AG08395 (cell line): ENCODE results near the gene WDR37.
"Not testable (repeated sequence)": the region's sequence is repeated elsewhere in the genome, so short reads cannot be mapped to it uniquely, and the experiment has no call there.

ENCODE experiments used
- DNase-seq: peaks from one replicate; pipeline ENCODE4 v3.0.0; 2012; ENCODE audit warnings: mixed read lengths, low spot score

WDR37 gene

GRCh38 chr10:1104971-1105370 lies 48.8 kb downstream of the WDR37 start:
- no peak for DNase-seq

GRCh38 chr10:1107004-1107403 lies 50.8 kb downstream of the WDR37 start:
- DNase-seq = no peak

- no peak for DNase-seq
Measured at GRCh38 chr10:1107679-1108078, 51.5 kb downstream of the WDR37 start.

- DNase-seq = peak; percentile 77
Measured at GRCh38 chr10:1109795-1110673, 53.8 kb downstream of the WDR37 start.

- DNase-seq = no peak
Measured at GRCh38 chr10:1110674-1111119, 54.5 kb downstream of the WDR37 start.

DNA sequence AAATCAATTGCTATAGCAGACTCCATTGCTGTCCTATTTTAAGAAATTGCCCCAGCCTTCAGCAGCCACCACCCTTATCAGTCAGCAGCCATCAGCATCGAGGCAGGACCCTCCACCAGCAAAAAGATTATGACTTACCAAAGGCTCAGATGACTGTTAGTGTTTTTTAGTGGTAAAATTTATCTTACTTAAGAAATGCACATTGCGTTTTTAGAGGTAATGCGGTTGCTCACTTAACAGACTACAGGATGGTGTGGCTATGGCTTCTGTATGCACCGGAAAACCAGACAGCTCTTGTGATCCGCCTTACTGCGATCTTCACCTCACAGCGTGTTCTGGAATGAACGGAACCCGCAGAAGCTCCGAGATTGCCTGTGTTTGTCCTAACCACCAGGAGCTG lies 58.1 kb downstream of the WDR37 start:
- DNase-seq = no peak

GRCh38 chr10:1114719-1115606 lies 58.8 kb downstream of the WDR37 start:
- DNase-seq = no peak

DNA sequence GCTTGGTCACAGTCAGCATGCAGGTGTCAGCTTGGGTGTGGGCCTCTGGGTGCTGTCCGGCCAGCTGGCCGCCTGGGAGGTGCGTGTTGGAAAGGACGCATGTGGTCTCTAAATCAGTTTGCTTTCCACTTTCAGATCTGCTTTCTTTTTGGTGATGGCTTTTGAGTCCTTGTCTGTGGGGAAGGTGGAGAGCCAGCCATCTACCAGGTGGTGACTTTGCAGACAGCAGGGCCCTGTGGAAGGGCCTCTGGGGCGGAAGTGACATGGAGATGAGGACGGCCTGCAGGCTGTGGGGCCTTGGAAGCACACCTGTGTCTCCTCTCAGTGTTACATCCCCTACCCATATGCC lies 59.4 kb downstream of the WDR37 start:
- no peak for DNase-seq

- DNase-seq = no peak
Measured at GRCh38 chr10:1116051-1116450, 59.9 kb downstream of the WDR37 start.

GRCh38 chr10:1116696-1117280 lies 60.6 kb downstream of the WDR37 start:
- no peak for DNase-seq

- DNase-seq = no peak
Measured at GRCh38 chr10:1117651-1118050, 61.5 kb downstream of the WDR37 start.

DNA sequence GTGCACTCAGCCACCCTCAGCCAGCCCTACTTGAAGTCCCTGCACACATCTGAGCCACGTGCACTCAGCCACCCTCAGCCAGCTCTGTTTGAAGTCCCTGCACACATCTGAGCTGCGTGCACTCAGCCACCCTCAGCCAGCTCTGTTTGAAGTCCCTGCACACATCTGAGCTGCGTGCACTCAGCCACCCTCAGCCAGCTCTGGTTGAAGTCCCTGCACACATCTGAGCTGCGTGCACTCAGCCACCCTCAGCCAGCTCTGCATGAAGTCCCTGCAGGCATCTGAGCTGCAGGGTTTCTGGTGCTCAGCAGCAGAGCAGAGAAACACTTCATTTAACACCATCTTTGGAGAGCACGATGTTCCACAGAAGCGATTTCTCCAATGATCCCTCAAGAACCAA lies 62.1 kb downstream of the WDR37 start:
- DNase-seq = not testable (repeated sequence)

DNA sequence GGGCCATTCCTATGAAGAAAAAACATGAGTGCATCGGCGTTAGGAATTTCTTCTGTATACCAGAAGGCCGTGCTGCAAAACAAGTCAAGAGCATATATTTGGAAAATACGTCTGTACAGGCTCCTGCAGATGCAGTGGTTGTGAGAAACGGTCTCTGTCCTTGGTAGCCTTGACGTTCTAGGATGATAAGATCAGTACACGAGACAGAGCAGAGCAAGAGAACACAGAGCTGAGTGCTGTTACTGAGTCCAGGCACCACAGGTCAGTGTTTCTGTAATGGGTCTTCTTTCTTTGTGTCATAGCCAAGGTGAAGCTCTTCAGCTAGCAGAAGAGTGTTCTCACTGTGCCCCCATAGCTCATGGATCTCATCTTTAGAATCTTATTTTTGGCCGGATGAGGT lies 62.8 kb downstream of the WDR37 start:
- DNase-seq = no peak

DNA sequence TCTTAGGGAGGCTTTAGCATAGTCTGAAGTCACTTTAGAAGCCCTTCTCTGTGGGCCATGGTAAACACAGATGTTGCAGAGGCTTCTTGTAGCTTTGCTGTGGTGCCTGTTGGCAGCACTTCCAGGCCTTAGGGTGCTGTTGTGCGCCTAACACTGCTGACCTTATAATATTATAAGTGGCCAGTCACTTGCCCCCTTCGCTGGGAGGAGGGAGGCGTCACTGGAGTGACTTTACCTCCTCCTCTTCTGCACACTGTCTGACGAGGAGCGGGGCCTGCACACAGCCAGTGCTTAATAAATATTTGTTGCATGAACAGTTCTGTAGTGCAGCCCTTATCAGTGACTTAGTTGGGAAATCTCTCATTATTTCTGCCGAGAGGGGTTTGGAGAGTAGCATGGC lies 63.3 kb downstream of the WDR37 start:
- no peak for DNase-seq

DNA sequence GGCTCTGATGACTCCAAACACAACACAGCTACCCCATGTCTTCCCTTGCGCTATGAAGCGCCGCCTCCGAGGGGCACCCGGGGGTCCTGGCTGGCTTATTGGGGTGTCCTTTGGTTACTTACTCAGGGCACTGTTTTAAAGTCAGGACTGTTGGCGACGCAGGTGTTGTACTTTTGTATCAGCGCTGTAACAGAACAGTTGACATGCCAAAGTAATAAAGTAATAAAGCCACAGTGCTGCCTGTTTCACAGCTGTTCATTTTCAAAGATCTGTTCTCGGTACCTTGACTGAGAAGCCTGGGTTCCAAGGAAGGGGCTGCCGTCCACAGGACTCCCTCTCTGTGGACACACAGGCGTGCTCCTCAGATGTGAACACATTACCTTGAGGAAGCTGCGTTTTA lies 64.1 kb downstream of the WDR37 start:
- DNase-seq = no peak

GRCh38 chr10:1120801-1121211 lies 64.6 kb downstream of the WDR37 start:
- peak; percentile 39 for DNase-seq

- no peak for DNase-seq
Measured at GRCh38 chr10:1121271-1121970, 65.2 kb downstream of the WDR37 start.

DNA sequence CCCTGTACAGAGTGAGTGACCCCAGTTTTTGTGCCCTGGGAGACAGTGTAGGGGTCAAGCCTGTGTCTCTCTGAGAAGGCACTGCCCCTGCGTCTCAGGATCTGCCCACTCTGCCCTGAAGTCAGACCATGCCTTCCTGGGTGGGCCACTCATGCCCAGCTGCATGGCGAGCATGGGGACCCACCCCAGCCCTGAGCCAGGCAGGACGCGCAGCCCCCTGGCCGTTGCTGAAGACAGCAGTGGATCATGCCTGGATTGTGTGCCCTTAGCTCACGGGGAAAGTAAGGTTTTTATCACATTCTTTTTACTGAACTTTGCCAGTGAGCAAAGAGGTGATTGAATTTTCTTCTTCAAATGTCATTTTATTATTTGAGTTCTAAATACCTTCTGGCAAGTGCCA lies 66.2 kb downstream of the WDR37 start:
- DNase-seq = no peak

GRCh38 chr10:1123198-1123597 lies 67.0 kb downstream of the WDR37 start:
- DNase-seq = no peak

DNA sequence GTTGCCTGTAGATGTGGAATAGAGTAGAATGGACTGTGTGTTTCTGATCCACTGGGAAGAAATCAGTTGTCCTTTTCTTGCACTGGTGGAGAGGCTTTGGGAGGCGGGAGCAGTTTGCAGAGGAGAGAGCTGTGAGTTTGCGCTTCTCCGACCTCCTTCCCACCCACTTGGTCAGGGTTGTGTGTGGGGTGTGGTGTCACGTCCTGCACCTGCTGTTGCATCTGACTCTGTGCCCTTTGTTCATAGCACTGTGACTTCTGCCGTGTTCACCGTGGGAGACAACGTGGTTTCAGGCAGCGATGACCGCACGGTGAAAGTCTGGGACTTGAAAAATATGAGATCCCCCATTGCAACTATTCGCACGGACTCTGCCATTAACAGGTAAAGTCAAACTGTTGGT lies 67.8 kb downstream of the WDR37 start:
- DNase-seq = no peak

GRCh38 chr10:1124796-1125195 lies 68.6 kb downstream of the WDR37 start:
- no peak for DNase-seq

- DNase-seq = no peak
Measured at GRCh38 chr10:1126461-1126860, 70.3 kb downstream of the WDR37 start.
